Esophagus muscularis mucosa (tissue), 3 donors: ENCODE results near the gene SLC6A8.
A peak's percentile ranks its signal among the peaks of the same experiment; 100 is the strongest.

ENCODE experiments used
- POLR2A ChIP-seq: fragments of 450-650 bp; IDR thresholded peaks from one replicate; pipeline ENCODE4 v1.6.1; 2017; ENCODE audit warnings: antibody characterized with exemption, moderate library complexity, mild to moderate bottlenecking, low read depth
- POLR2AphosphoS5 ChIP-seq, 2 donors: sonication (generic); formaldehyde crosslinking; IDR thresholded peaks; one replicate each; pipeline ENCODE4 v1.6.1; 2017; ENCODE audit warnings: antibody characterized with exemption in 2 of 2
- TF ChIP-seq, protein P1 (sequence below), 3 experiments: fragments of 200-600 bp in 2 of 3; fragments of 450-650 bp in 1 of 3; sonication (generic) in 2 of 3; IDR thresholded peaks; one replicate each; pipeline ENCODE4 v1.5.1; 2017 to 2019; ENCODE audit warnings: antibody characterized with exemption in 3 of 3, mild to moderate bottlenecking in 2 of 3, moderate library complexity in 1 of 3

DNA sequence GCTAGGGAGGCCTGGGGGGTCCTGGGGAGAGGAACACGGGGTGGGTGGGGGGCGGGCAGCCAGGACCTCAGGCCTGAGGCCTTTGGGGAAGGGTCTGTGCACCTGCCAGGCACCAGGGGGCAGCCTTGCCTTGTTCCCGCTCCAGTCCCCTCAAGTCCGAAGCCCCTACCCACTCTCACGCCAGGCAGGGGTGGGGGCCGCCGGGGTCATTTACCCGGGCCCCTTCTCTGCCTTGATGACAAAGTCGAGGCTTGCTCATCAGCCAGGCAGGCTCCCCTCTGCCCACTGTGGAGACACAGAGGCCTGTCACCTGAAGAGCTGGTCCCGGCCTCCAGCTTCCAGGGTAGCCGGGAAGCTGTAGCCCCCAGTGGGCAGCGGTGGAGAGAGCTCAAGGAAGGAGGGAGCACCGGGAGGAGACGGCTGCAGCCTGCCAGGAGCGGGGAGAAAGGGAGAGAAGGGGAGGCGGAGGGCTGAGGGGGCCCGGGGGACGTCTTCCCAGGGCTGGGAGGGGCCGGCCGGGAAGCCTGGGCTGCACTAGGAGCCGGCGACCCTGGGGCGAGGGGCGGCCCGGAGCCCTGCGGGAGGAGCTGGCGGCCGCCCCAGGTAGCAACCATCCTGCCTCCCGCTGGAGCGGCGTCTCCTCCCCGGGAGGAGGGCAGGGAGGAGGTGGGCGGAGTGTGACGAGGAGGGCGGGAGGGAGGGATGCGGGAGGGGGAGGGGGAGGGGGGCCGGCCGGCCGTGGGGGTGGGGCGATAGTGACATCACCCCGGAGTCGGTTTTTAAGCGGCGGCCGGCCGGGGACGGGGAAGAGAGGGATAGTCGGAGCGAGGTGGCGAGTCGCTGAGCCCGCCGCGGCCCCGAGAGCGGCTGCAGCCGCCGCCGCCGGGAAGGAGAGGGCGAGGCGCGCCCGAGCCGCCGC is at the start of gene SLC6A8:
- TF ChIP-seq, protein P1, sequence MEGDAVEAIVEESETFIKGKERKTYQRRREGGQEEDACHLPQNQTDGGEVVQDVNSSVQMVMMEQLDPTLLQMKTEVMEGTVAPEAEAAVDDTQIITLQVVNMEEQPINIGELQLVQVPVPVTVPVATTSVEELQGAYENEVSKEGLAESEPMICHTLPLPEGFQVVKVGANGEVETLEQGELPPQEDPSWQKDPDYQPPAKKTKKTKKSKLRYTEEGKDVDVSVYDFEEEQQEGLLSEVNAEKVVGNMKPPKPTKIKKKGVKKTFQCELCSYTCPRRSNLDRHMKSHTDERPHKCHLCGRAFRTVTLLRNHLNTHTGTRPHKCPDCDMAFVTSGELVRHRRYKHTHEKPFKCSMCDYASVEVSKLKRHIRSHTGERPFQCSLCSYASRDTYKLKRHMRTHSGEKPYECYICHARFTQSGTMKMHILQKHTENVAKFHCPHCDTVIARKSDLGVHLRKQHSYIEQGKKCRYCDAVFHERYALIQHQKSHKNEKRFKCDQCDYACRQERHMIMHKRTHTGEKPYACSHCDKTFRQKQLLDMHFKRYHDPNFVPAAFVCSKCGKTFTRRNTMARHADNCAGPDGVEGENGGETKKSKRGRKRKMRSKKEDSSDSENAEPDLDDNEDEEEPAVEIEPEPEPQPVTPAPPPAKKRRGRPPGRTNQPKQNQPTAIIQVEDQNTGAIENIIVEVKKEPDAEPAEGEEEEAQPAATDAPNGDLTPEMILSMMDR (IDR thresholded peaks at IDR 0.05), result peak; percentile 22 to 43 (median 33)
- TF ChIP-seq POLR2A (no peak), POLR2AphosphoS5 (IDR thresholded peaks at IDR 0.05) (peak in 1 of 2 donors; percentile 82)
